ENCODE results near the gene BCAN. TPM values are rescaled to one million over a fixed set of nuclear protein-coding genes. Genes with fewer than 3 reads are reported as not detected.

BCAN gene
- total and polyA plus RNA-seq, 2 experiments from 2014 or later = 0.23 to 0.86 TPM

DNA sequence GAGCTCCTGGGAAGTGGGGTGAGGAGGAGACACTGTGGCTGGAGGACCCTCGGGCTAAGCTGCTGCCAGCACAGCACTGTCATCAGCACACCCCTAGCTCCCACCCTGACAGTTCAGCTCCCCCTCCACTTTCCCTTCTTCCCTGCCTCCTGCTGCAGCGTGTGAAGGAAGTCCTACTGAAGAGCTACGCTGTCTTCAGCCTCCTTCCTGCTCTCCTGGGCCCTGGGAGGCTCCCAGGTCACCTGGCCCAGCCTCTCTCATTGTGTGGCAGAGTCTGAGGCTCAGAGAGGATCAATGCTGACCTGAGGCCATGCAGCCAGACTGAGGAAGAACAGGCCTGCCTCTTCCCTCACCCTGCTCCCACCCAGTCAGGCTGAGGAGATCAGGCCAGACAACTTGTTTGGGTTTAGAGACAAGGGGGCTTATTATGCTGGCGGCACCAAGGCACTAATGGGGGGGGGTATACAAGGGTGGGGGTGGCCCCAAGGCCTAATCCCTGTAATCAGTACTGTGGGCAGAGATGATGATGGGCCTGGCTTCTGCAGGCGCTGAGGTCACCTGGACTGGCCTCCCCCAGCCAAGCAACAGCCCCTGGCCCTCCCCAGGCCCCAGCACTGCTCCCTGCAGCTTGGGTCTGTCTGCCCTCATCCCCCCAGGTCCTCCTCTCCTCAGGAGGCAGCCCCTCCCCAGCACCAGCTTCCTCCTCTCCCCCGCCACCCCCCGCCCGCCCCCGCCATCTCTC lies 26.2 kb downstream of the BCAN start:
- no peaks in the 10 kb centered on the region for H3K27me3 ChIP-seq
- DNase-seq (ENCODE audit: low read depth in 1 of 2, low spot score in 1 of 2) = no peak
- H3K27ac ChIP-seq = peak overlapping the region; percentile 100
- H3K36me3 ChIP-seq = peaks cover 12% of the 10 kb centered on the region
- no peaks in the 10 kb centered on the region for H3K9me3 ChIP-seq (ENCODE audit: low read depth)
- no peak for TF ChIP-seq CTCF (IDR thresholded peaks at IDR 0.05; ENCODE audit: low read depth, low read length)
- no peak overlapping the region for H3K4me3 ChIP-seq
- peaks cover 80% of the 10 kb centered on the region for H3K4me1 ChIP-seq (ENCODE audit: low read depth)

- H3K9me3 ChIP-seq (ENCODE audit: low read depth) = no peaks in the 10 kb centered on the region
- no peaks in the 10 kb centered on the region for H3K27me3 ChIP-seq
- no peak overlapping the region for H3K4me3 ChIP-seq
- H3K36me3 ChIP-seq = peaks cover 12% of the 10 kb centered on the region
- no peak for TF ChIP-seq CTCF (IDR thresholded peaks at IDR 0.05; ENCODE audit: low read depth, low read length)
- peak overlapping the region; percentile 100 for H3K27ac ChIP-seq
- DNase-seq (ENCODE audit: low read depth in 1 of 2, low spot score in 1 of 2) = peak in 1 of 2 donors; percentile 40
- H3K4me1 ChIP-seq (ENCODE audit: low read depth) = peaks cover 78% of the 10 kb centered on the region
Measured at GRCh38 chr1:156668801-156669637, 27.1 kb downstream of the BCAN start.

GRCh38 chr1:156669794-156670193 lies 27.9 kb downstream of the BCAN start:
- peaks cover 78% of the 10 kb centered on the region for H3K4me1 ChIP-seq (ENCODE audit: low read depth)
- no peak overlapping the region for H3K4me3 ChIP-seq
- no peaks in the 10 kb centered on the region for H3K27me3 ChIP-seq
- H3K9me3 ChIP-seq (ENCODE audit: low read depth) = no peaks in the 10 kb centered on the region
- peaks cover 15% of the 10 kb centered on the region for H3K36me3 ChIP-seq
- H3K27ac ChIP-seq = peak overlapping the region; percentile 100
- DNase-seq (ENCODE audit: low read depth in 1 of 2, low spot score in 1 of 2) = no peak
- no peak for TF ChIP-seq CTCF (IDR thresholded peaks at IDR 0.05; ENCODE audit: low read depth, low read length)

- no peak for DNase-seq (ENCODE audit: low read depth in 1 of 2, low spot score in 1 of 2)
- Histone ChIP-seq H3K4me1 (ENCODE audit: low read depth) (peaks cover 80% of the 10 kb centered on the region), H3K4me3 (no peak overlapping the region), H3K36me3 (peaks cover 17% of the 10 kb centered on the region), H3K27ac (peak overlapping the region; percentile 100), H3K27me3 (no peaks in the 10 kb centered on the region), H3K9me3 (ENCODE audit: low read depth) (no peaks in the 10 kb centered on the region)
- no peak for TF ChIP-seq CTCF (IDR thresholded peaks at IDR 0.05; ENCODE audit: low read depth, low read length)
Measured at GRCh38 chr1:156670359-156670758, 28.4 kb downstream of the BCAN start.

DNA sequence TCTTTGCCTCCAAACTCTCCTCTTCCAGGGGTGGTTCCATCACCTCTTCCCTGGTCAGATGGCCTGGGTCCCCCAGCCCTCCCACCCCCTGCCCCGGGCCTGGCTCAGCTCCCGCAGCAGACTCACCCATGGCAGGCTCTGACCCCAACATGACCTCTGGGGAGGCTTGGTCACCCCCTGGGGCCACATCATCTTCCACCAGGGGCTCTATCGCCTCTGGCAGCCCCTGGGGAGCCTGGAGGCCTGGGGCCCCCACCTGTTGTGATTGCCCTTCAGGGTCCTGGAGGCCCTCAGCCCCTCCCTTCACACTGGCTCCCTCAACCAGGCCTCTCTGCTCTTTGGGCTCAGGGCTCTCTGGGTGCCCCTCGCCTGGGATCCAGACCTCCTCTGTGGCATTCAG lies 28.9 kb downstream of the BCAN start:
- Histone ChIP-seq H3K27me3 (no peaks in the 10 kb centered on the region), H3K9me3 (ENCODE audit: low read depth) (no peaks in the 10 kb centered on the region), H3K27ac (peak overlapping the region; percentile 100), H3K36me3 (peaks cover 17% of the 10 kb centered on the region), H3K4me3 (no peak overlapping the region), H3K4me1 (ENCODE audit: low read depth) (peaks cover 78% of the 10 kb centered on the region)
- TF ChIP-seq CTCF (IDR thresholded peaks at IDR 0.05; ENCODE audit: low read depth, low read length) = no peak
- no peak for DNase-seq (ENCODE audit: low read depth in 1 of 2, low spot score in 1 of 2)
